HG02981 (cell line): ENCODE data around the gene AOPEP.

ENCODE experiments used
- ATAC-seq: cut with Tn5 transposase; IDR thresholded peaks from one replicate; pipeline ENCODE4 v1.9.1; 2021; ENCODE audit warnings: mild to moderate bottlenecking, moderate library complexity; ENCODE audit not compliant: unreplicated experiment

AOPEP gene

DNA sequence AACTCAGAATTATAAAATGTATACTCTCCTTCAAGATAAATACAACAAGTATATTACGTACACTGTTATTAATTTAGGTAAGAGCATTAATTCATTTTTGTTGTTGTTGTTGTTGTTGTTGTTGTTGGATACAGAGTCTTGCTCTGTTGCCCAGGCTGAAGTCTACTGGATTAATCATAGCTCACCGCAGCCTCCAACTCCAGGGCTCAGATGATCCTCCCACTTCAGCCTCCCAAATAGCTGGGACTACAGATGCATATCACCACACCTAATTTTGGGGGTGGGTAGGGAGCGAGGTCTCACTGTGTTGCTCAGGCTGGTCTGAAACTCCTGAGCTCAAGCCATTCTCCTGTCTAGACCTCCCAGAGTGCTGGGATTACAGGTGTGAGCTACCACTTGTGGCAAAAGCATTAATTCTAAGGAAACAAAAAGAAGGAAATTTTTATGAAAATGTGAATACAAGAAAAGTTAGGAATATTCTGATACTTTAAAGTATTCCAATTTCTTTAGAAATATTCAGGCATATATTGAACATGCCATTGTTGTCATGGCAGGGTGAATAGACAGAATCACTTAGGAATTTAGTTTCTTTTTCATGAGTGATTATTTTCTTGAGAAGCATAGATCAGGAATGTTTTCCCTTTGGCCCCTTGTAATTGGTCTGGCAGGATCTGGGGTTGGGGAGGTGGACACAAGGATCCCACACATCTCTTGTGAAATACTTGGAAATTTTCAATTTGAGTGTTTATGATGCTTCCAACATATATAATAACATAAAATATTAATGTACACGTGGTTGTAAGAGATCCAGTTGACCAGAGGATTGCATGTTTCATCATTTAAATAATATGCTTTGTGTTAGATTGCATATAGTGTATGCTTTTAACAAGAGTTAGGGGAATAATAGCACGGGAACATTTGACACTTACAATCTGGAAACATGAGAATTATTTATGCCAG lies 327.4 kb downstream of the AOPEP start:
- ATAC-seq: no peak

DNA sequence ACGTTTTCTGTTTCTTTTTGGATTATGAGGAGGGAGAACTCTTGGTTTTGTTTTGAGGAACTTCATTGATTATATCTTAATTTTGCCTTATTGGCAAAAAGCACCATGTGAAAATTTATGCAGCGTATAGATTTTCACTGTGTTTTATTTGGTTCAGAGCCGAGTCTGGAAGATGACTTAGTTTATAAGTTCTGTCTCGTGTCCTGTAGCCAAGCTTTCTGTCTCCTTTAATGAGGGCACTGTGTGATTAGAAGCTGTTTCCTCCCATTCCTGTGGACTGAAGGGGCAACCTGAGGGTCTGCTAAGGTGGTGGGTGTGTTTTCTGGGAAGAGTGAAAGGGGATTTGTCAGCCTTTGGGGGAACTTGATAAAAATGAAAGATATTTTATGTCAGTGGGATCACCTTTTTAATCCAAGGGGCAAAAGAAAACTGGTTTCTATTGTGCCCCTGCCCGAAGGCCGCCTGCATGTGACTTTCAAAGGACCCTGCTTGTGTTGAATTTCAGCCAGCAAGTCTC lies 328.9 kb downstream of the AOPEP start:
- no peak for ATAC-seq

DNA sequence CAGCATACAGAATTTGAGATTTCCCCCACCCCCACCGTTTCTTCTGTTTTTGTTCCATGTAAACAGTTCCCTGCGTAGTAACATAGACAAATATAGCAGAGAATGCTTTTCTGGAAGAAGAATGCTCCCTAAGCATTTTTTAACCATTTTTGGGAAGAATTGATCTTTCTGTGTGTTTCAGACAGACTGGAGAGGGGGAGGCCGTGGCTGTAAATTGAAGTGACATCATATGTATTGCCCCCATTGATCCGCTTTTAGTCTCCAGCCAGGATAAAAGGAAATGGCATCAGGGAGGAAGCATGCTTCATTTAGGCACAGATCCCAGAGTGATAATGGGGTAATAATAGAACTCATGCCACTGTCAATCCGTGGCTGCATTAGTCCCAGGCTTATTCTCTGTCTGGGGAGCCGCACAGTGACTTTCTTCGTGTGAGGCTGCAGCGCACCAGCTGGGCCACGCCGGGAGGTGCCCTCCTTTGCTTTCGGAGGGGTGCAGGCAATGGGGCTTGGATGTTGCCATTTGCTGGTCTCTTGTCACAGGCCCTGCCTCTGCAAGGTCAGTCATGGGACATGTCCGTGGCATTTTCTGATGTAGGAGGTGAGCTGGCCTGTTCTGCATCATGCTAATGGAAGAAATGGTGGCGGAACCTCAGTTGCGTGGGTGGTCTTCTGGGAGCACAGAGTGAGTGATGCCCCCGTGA lies 329.5 kb downstream of the AOPEP start:
- ATAC-seq: no peak

DNA sequence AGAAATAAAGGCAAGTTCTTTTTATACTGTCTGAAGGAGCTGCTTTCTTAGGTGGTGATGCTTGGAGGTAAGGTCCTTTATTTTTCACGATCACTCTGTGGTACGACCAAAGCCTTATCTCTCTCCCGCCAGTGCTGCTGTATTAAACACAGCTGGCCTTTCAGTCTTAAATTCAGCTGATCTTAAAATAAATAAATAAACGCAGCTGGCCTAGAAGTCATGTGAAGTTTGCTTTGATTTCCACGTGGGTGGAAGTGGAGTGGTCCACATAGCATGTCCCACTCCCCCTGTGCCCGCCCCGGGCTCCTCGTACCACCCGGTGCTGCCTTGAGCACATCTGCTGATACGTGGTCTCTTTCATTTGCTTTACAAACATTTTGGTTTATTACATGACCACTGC lies 330.6 kb downstream of the AOPEP start:
- ATAC-seq: no peak

DNA sequence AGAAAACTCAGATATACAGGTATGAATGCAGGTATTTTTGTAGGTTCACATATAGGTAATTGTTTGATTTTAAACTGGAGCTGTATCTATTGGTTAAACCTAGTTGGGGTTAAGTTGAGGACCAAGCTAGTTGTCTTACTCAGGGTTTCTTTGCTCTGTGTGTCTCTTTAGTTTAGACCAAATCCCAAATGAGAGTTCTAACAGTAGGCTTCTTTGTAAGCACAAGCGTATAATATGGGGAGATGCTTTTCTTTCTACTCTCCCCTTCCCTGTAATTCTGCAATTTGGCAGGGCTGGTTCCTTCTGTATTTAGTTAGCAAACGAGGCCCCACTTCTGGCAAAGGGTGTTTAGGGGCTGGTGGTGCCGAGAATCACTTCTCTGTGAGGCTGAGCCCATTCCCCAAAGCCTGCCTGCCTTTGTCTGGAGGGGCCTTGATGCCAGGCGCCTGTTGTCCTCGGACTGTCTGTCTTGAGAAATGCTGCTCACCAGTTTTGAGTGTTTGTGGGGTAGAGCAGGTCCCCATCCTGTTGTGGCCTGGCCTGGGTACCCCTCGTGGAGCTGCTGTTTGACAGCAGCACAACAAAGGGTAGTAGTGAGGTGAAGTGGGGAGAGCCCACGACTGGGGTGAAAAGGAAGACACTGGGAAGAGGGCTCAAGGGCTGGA lies 331.8 kb downstream of the AOPEP start:
- ATAC-seq: no peak

DNA sequence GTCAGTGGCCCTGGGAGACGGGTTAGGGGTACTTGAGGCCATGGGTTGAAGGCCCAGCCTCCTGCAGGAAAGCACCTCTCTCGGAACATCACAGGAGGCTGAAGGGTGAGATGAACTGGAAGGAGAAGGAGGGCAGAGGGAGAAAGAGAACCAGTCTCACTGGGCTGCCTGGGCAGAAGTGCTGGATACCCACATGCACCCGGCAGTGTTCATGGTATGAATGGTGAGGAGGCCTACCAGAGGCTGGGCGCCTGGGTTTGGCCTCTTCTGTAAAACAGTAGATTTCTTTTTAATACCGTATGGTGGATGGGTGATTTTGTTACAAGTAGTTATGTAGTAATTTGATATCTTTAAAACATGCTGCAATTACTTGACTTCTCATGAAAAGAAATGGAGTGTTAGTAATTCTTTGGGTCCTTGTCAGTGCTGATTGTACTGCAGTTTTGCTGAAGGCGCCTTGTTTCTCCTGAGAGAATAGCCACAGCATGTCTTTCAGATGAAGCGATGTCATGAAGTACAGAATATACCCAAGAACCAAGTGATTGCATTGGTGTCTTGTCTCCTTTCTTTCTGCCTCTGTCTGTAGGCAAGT lies 332.4 kb downstream of the AOPEP start:
- no peak for ATAC-seq

DNA sequence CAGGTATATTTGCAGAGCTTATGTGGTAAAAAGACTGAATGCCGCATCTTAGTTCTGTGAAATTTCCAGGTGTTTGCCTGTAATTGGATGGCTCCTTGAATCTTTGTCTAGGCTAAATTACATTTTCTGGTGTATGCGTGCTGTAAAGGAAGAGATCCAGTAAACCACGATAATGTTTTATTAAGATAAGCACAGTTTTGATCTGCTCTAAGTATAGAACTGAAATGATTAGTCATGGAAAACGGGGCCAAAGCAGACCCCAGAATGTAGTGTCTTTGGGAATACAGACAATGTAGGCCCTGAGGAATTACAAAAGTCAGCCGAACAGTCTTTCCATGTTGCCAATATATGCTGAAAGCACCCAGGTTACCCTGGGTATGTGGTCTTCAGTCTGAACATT lies 333.7 kb downstream of the AOPEP start:
- ATAC-seq: no peak

DNA sequence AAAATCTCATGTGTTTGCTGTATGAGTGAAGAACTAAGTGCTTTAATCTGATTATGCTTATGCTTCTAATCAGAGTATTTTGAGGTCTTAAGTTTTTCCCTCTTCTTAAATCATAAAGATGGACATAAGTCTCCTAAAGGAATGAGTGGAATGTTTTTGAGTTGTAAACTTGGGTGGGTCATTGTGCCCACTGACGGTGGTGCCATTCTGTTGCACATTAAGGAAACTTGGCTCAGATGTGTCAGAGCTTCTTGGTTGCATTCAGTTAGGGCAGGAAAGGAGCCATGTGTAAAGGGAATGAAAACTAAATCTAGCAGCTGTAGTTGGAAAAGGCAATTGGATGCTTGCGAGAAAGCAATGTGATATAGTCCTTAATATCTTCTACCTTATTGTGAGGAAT lies 334.4 kb downstream of the AOPEP start:
- ATAC-seq: no peak

DNA sequence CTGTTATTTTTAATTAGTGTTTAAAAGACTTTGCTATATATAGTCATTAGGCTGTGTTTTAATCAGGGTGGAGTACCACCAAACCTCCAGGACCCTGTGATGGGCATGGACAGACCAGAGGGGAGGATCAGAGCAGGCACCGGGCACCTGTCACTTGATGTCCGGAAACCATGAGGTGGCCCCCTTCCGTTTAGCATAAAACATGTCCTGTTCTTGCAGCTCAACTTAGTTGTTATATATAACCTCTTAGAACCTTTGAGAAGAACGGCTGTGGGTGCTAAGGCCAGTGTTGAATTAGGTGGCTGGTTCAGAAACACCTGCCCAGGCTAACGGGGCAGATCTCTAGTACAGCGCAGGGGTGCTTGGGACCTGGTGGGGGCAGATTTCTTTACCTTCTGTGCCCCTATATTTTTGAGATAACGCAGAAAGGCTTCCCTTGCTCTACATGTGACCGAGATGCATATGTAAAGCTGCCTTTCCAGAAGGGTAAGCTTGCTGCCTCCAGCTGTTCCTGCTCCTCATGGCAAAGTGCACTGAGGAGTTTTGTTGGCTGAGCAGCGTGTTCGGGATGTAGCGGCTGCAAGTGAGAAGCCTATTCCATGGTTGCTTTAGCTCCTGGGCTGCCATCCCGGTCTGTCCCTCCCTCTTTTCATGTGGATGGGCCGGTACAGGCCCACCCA lies 335.6 kb downstream of the AOPEP start:
- no peak for ATAC-seq

DNA sequence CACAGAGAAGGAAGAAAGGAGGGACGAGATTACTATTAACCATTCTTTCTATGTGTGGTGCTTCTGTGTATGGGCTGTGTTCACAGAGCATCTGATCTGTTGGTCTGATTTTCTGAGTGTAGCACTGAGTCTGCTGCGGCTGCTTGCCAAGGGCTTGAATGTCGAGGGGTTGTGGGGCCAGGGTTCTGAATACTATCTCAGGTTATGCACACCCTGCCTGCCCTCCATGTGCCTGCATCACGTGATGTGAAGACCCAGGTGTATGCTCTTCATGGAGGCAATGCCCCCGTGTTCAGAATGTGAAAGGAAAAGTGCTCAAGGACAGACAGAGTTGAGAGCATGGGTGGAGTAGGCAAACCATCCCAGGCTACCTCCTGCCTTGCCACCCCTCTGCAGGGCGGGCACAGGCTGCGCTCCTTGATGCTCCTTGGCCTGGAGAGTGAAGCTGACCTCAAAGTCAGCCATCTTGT lies 336.1 kb downstream of the AOPEP start:
- no peak for ATAC-seq

DNA sequence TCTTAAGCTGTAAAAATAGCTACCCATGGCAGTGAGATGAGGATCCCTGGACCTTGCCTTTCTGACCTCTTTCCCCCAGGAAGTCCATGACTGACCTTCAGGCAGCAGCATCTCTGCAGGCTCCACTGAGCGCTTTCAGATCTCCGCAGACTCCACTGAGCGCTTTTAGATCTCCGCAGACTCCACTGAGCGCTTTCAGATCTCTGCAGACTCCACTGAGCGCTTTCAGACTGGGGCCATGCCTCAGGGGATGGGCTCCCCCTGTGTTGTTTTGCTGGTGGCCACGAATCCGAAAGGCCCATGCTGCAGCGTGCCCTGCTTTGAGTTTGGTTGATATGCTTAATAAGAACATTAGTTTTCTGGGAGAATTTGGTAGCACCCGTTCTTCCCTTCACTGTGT lies 336.8 kb downstream of the AOPEP start:
- ATAC-seq: no peak

DNA sequence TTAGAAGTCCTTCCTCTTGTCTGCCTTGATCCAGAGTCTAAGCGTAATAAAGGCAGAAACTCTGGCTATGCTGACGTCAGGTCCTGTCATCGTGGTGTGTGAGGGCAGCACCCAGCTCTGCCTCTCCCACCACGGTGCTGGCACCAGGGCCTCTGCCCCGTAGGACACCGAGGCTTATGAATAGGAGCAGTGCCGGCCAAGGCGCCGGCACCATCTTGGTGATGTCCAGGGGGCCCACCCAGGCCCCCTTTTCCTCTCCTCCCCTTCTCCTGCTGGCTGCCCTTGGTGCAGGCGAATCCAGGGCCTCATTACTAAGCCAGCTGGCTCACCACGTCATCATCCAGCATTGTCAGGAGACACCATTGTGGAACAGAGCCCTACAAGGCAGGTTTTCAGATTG lies 338.7 kb downstream of the AOPEP start:
- ATAC-seq: no peak

DNA sequence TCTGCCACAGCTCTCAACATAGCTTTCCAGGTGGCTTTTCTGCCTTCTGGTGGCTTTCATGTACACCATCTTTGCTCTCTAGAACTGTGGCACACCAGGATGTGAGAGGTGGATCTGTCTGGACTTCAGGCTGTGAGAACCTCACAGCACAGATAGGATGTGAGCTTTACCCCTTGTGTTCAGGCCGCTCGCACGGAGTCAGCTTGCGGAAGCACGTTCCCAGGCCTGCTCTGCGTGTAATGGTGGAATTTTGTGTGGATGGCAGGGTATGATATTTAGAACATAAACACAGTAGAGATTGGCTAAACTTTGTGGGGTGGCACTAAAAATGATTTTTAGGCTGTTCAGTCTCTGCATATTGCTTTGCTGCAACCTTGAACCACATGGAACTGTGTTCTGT lies 340.6 kb downstream of the AOPEP start:
- ATAC-seq: no peak

DNA sequence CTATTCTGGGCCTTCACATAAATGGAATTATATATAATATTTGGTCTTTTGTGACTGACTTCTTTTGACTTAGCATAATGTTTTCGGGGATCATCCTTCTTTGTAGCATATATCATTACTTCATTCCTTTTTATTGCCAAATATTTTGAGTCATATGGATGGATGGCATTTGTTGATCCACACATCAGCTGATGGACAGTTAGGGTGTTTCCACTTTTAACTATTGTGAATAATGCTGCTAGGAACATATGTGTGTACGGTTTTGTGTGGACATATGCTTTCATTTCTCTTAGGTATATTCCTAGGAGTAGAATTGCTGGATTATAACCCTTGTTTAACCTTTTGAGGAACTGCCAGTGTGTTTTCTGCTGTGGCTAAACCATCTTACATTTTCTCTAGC lies 341.4 kb downstream of the AOPEP start:
- no peak for ATAC-seq

DNA sequence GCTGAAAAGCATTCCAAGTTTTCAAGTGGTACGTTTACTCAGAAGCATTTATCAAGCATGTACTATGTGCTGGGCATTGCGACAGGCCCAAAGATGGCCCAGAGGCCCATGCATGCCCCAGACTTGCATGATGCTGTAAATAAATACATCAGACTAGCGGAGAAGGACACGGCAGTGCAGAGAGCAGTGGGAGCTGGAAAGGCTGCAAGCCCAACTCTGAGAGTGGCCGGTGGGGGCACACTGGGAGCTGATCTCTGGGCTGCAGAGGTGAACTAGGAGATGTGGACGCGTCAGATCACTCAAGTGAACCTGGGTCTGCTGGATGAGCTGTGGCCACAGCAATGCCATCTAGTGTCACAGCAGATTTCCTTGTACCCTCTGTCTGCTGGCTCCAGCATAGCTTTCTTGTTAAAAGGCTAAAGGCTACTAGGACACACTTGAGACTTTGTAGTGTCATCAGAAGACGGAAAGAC lies 344.1 kb downstream of the AOPEP start:
- ATAC-seq: no peak

DNA sequence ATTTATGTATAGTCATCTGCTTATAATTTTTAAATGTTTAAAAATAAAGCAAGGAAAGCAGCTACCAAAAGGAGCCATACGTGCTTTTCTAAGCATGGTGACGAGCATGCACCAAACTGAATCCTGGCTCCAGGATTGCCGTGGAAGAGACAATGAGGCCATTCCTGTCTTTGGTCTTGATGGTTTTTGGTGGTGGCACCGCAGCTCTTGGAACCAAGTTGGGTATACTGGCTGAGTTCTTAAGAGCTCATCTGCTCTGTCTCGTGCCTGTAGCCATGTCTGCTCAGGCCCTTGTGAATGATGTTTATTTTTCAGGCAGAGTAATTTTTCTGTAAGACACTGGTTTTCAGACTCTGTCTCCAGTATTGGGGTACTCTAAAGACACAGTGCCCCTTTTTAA lies 345.0 kb downstream of the AOPEP start:
- no peak for ATAC-seq

DNA sequence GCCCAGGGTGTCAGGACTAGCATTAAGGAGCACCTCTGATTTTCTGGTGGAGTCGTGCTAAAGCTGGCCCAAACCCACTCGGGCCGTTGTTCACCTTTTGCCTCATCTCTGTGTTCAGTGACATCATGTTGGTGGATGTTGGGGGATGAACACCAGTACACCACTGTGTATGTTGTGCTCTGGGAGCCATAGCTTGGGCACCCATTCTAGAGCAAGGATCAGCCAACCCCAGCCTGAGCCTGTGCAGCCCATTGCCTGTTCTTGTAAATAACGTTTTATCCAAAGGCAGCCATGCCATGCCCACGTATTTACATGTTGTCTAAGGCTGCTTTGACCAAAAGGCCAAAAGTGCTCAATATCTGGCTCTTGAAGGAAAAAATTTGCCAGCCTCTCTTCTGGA lies 345.4 kb downstream of the AOPEP start:
- no peak for ATAC-seq

DNA sequence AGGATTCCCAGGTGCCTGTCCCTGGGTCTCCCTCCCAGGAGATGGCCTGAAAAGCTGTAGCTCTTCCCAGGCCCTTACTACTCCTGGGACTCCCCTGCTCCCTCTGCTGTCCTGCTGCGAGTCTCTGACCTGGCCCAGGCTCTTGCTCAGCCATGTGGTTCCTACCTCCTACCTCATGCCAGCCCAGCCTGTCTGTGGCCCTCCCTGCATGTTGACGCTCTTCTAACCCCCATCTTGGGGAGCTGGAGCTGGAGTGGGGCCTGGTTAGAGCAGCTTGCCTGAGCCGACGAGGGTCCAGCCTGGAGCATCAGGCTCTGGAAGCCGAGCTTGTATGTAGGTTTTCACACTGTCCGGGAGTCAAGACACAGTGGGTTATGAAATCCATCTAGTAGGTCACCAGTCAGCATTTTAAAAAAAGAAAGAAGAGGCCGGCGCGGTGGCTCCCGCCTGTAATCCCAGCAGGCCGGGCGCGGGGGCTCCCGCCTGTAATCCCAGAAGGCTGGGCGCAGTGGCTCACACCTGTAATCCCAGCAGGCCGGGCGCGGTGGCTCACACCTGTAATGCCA lies 346.6 kb downstream of the AOPEP start:
- ATAC-seq: no peak

DNA sequence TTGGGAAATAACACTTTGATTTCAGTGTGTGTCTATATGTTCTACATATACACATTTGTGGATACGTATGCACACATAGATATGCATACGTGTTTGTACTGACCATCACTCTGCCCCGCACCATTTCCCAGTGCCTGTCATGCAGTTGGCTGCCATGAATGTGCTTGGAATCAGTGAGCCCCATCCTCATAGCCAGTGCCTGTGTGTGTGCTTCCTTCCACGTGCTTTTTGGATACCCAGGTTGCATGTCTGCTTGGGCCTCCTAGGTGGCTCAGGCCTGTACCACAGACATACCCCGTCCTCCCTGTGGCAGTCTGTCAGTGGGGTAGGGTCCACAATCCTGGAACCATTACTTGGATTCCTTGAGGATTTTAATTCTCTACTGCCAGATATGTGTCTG lies 347.4 kb downstream of the AOPEP start:
- no peak for ATAC-seq

DNA sequence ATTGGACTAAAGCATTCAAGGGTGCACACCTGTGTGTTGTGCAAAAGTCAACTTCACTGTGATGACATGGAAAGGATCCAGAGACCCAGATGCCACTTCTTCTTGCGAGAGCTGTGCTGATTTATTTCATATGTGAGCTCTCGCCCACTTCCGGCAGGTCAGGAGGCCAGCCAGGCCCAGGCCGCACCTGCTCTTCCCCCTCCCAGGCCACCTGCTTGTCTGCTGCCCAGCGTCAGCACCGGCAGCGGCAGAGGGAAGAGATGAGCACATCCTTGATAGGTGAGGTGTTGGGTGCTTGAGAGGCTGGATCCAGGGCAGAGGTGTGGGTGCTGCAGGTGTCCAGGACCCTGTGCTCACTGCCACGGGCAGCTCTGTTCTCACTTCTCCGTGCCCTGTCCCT lies 348.1 kb downstream of the AOPEP start:
- no peak for ATAC-seq
